ENCODE data around the gene CTU2. TPM values are rescaled to one million over a fixed set of nuclear protein-coding genes. Genes with fewer than 3 reads are reported as not detected.

The CTU2 gene
- total and polyA plus RNA-seq, 9 of the 15 experiments (the other 6 are each of a cell fraction or from before 2014, with no cell fraction given): 1.3 to 105 (median 23.2) TPM

DNA sequence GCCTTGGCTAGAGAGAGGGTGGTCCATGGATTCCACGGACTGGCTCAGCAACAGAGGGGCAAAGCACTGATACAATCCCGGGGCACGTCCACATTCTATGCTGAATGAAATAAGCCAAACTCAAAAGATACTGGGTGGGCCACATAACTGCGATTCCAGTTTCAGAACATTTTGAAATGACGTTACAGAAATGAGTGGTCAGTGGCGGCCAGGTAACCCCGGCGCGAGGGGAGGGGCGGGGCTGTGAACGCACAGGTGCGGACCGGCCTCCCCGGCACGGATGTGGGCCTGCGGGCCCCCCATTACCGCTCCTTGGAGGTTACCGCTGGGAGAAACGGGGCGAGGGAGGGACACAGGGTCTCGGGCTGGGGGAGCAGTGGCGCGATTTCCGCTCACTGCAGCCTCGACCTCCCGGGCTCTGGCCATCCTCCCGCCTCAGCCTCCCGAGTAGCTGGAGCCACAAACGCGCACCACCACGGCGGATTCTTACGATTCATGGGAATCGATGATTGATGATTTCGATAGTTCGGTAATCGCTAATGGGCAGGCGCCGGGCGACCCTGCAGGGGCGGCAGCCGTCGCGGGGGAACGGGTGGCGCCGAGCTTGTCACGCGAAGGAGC, 44.0 kb upstream of the CTU2 start:
- H3K27ac ChIP-seq (ENCODE audit: extremely low read depth, low read depth, low read length): peak overlapping the region; percentile 88
- in situ Hi-C loops (cut with MboI): no loop called here
- ChIA-PET CTCF (ENCODE audit: low intra/inter-chr PET ratio) (no interaction called here), POLR2A (interaction anchor here (0.7 to 1.2 kb wide), 8 partner anchors 9 to 196 kb away, joined by 3 to 10 read pairs (median 4); no protein-coding TSS in a partner anchor)
- peaks cover 76% of the 10 kb centered on the region for H3K79me2 ChIP-seq (ENCODE audit: control insufficient read depth, insufficient read depth, low read length)
- WGBS (ENCODE audit: insufficient coverage, low coverage, missing lambda C conversion rate): under 1% methylated on average over 46 of the region's 49 CpGs
- BruUV-seq (replicated peaks): TSS peak; percentile 81
- H2AFZ ChIP-seq (ENCODE audit: low read depth, low read length): peak overlapping the region; percentile 83
- H4K20me1 ChIP-seq (replicated peaks; ENCODE audit: control insufficient read depth, insufficient read depth, low read length): 0 out of 2 replicates have a peak, but pooled peaks cover 6% of the 10 kb centered on the region
- ATAC-seq: peak; percentile 0; the same call in 2 of the 3 replicates
- peak in 2 of 4 experiments; percentile 41 to 54 for DNase-seq (ENCODE audit: extremely low read depth in 1 of 4, low spot score in 3 of 4)
- intact Hi-C loops (cut with micrococcal nuclease): loop anchor here (2.0 to 5.0 kb wide), 2 partner anchors 24 to 45 kb away; partner anchors contain the start of genes CTU2, RNF166 and SNAI3
- no peaks in the 10 kb centered on the region for H3K27me3 ChIP-seq (ENCODE audit: control insufficient read depth in 2 of 2, insufficient read depth in 2 of 2, low read length in 2 of 2)
- peak overlapping the region; percentile 92 for H3K4me3 ChIP-seq
- no peaks in the 10 kb centered on the region for H3K9me3 ChIP-seq (replicated peaks; ENCODE audit: control insufficient read depth, insufficient read depth, low read depth, low read length)
- peaks cover 17 to 75% of the 10 kb centered on the region in 2 experiments for H3K4me1 ChIP-seq (replicated peaks in 1 of 2; ENCODE audit: control insufficient read depth in 2 of 2, insufficient read depth in 2 of 2, low read length in 2 of 2)
- H3K4me2 ChIP-seq (ENCODE audit: insufficient read depth, low read length): peak overlapping the region; percentile 99
- no peaks in the 10 kb centered on the region for H3K9me1 ChIP-seq (ENCODE audit: control insufficient read depth, insufficient read depth, low read length)
- no peak for FAIRE-seq
- H3K36me3 ChIP-seq (ENCODE audit: control insufficient read depth, insufficient read depth, low read length): peaks cover 41% of the 10 kb centered on the region; the same call in 1 of the 3 replicates
- H3K9ac ChIP-seq (ENCODE audit: insufficient read depth in 1 of 2, low read depth in 2 of 2, low read length in 2 of 2): peak overlapping the region; percentile 86 to 96
- TF ChIP-seq RBM15 (IDR thresholded peaks at IDR 0.05; ENCODE audit: insufficient read depth, low read length) (no peak), ETV6 (IDR thresholded peaks at IDR 0.05; ENCODE audit: borderline replicate concordance in 1 of 2, low read depth in 2 of 2, low read length in 1 of 2) (no peak), ETV6 (CRISPR knock-in tag; IDR thresholded peaks at IDR 0.05; ENCODE audit: borderline replicate concordance) (peak; percentile 86; the same call in 1 of the 2 replicates), ZNF75A (CRISPR knock-in tag; IDR thresholded peaks at IDR 0.05) (no peak), NCOA4 (IDR thresholded peaks at IDR 0.05; ENCODE audit: partially characterized antibody) (no peak), TAF7 (tag; IDR thresholded peaks at IDR 0.05) (no peak), ZNF512 (tag; IDR thresholded peaks at IDR 0.05) (no peak), TEAD4 (IDR thresholded peaks at IDR 0.05; ENCODE audit: low read length) (no peak), TEAD4 (CRISPR knock-in tag; IDR thresholded peaks at IDR 0.05; ENCODE audit: borderline replicate concordance) (peak; percentile 70), MCM3 (IDR thresholded peaks at IDR 0.05) (no peak), MED1 (CRISPR knock-in tag; IDR thresholded peaks at IDR 0.05; ENCODE audit: borderline replicate concordance) (0 out of 2 replicates have a peak, but pooled peaks have one; percentile 58), TGIF2 (CRISPR knock-in tag; IDR thresholded peaks at IDR 0.05) (peak; percentile 76), ATF3 (IDR thresholded peaks at IDR 0.05) (no peak), ATF3 (CRISPR knock-in tag; conservative IDR thresholded peaks at IDR 0.05) (no peak), TAF9B (IDR thresholded peaks at IDR 0.05; ENCODE audit: partially characterized antibody) (no peak), CBX1 (IDR thresholded peaks at IDR 0.05; ENCODE audit: low read depth) (no peak), PCBP1 (IDR thresholded peaks at IDR 0.05; ENCODE audit: low read depth, low read length, poor library complexity, severe bottlenecking) (peak; percentile 32), NFE2 (IDR thresholded peaks at IDR 0.05; ENCODE audit: low read depth) (no peak), MCM7 (IDR thresholded peaks at IDR 0.05) (no peak), ZNF184 (CRISPR knock-in tag; IDR thresholded peaks at IDR 0.05) (no peak)
- TF ChIP-seq, protein P1, sequence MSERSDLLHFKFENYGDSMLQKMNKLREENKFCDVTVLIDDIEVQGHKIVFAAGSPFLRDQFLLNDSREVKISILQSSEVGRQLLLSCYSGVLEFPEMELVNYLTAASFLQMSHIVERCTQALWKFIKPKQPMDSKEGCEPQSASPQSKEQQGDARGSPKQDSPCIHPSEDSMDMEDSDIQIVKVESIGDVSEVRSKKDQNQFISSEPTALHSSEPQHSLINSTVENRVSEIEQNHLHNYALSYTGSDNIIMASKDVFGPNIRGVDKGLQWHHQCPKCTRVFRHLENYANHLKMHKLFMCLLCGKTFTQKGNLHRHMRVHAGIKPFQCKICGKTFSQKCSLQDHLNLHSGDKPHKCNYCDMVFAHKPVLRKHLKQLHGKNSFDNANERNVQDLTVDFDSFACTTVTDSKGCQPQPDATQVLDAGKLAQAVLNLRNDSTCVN (CRISPR knock-in tag; IDR thresholded peaks at IDR 0.05): no peak
